GM21717 (cell line): ENCODE data around the gene UBE2K.
"Not testable (repeated sequence)": the region's sequence is repeated elsewhere in the genome, so short reads cannot be mapped to it uniquely, and the experiment has no call there.

Source experiments
- ATAC-seq: cut with Tn5 transposase; IDR thresholded peaks from one replicate; pipeline ENCODE4 v1.9.1; 2021; ENCODE audit warnings: mild to moderate bottlenecking, moderate library complexity; ENCODE audit not compliant: unreplicated experiment

The UBE2K gene

DNA sequence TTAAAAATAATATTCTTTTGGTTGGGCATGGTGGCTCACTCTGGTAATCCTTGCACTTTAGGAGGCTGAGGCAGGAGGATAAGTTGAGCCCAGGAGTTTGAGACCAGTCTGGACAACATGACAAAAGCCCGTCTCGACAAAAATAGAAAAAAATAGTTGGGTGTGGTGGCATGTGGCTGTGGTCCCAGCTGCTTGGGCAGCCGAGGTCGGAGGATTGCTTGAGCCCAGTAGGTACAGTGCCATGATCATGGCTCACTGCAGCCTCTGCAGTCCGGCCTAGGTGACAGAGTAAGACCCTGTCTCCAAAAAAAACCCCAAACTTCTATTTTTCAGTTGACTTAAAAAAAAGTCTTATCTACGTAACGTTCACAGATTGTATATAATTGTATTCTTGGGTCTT, 23.9 kb downstream of the UBE2K start:
- no peak for ATAC-seq

- ATAC-seq: no peak
Observed at GRCh38 chr4:39729557-39729956, 31.6 kb downstream of the UBE2K start.

DNA sequence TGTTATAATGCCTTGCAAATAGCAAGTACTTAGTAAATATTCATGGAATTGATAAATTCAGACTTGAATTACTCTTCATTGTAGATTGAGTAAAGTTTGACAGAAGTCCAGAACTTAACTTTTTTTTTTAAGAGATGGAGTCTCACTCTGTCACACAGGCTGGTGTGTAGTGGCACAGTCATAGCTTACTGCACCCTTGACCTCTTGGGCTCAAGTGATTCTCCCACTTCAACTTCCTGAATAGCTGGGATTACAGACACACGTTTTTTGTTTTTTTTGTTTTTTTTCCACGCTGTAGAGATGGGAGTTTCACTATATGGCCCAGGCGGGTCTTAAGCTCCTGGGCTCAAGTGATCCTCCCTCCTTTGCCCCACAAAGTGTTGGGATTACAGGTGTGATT, 32.1 kb downstream of the UBE2K start:
- ATAC-seq: no peak

DNA sequence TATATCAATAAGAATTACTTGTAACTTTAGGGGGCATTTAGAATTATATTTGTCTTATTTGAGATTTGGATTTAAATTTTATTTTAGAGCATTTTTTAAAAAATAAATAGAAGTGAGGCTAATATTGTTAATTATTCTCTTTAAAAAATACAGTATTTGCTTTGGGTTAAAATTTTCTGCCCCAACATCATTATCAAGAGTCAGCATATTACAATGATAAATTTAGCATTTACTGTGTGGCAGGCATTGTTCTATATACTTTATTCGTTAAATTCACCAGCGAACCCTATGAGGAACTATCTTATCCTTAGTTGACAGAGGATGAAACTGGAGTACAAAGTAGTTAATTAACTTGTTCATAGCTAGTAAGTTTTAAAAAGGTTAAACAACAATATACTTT, 34.0 kb downstream of the UBE2K start:
- no peak for ATAC-seq

GRCh38 chr4:39732728-39733127, 34.8 kb downstream of the UBE2K start:
- no peak for ATAC-seq

- ATAC-seq: not testable (repeated sequence)
Observed at GRCh38 chr4:39739591-39739990, 41.7 kb downstream of the UBE2K start.

DNA sequence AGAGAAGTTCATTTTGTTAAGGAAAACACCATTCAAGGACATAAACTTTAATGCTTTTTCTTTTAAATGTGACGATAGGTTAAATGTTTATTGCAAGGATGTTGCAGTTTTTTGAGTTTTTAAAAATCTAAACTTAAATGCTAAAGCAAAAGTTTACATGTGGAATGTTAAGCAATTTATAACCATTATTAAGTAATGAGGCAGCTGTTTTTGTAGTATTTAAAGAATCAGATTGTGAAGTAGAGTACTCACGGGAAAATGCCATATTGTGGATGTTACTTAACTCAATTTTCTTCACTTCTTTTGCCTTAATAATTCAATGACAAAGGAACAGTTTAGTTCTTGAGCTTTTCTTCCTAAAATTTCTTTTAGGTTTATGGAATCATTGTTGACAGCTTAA, 43.5 kb downstream of the UBE2K start:
- no peak for ATAC-seq

DNA sequence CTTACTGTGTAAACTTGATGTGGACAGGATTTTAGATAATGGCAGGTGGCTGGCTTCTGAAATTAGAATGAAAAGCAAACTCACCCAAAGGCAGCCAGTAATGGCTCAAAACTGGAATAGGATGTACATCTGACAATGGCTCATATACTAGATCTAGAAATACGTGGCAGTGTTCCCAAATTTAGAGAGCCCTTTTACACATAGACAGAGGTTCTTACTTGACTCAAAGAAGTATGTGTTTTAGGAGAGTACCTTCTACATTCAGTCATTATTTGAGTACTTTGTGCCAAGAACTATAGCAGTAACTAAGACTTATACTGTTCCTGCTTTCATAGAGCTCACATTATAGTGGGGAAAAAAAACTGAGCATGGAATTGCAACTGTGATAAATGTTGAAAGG, 48.0 kb downstream of the UBE2K start:
- no peak for ATAC-seq

DNA sequence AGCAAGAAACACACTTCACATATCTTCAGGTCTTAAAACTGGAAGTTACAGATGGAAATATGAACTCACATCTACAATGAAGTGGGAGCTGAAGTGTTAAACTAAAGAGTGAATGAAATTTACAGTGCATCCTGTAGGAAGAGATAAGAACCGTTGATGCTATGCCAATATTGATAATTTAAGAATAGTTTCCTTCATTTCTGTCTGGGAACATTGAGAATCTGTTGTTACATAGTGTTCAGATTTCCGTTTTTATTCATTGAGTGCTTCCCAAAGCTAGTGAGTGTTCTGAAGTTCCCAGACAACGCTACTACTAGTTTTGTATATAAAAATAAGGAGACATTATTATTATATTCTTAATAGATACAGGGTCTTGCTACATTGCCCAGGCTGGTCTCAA, 52.3 kb downstream of the UBE2K start:
- ATAC-seq: no peak

DNA sequence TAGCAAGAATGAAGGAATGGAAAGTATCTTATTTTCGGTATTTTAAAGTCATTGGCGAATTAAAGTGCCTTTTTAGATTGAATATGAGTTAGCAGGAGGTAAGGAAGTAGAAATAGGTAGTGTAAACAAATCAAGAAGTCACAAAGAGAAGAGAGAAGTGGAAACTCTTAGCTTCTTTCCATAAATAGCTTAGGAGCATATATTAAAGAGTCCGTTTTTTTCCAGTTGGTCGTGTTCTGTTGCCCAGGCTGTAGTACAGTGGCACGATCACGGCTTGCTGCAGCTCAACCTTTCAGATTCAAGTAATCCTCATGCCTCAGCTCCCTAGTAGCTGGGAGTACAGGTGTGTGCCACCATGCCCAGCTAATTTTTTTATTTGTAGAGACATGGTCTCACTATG, 56.4 kb downstream of the UBE2K start:
- no peak for ATAC-seq

GRCh38 chr4:39756159-39756558, 58.2 kb downstream of the UBE2K start:
- ATAC-seq: no peak

GRCh38 chr4:39758176-39758575, 60.2 kb downstream of the UBE2K start:
- ATAC-seq: no peak

DNA sequence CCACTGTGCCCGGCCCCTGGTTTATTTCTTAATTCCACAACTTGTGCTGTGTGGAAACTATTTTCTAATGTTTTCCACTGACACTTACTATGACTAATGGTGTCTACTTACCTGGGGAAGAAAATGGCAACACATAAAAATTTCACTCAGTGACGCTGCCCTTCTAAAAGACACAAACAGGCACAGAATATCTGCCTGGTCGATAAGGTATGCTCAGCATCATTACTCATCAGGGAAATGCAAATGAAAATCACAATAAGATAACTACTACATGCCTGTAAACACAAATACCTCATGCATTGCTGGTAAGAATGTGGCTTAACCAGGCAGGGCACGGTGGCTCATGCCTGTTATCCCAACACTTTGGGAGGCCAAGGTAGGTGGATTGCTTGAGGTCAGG, 61.6 kb downstream of the UBE2K start:
- no peak for ATAC-seq

GRCh38 chr4:39761005-39761667, 63.2 kb downstream of the UBE2K start:
- ATAC-seq: no peak

- peak; percentile 62 for ATAC-seq
Observed at GRCh38 chr4:39763714-39764572, 66.0 kb downstream of the UBE2K start.

GRCh38 chr4:39770005-39770404, 72.1 kb downstream of the UBE2K start:
- no peak for ATAC-seq

DNA sequence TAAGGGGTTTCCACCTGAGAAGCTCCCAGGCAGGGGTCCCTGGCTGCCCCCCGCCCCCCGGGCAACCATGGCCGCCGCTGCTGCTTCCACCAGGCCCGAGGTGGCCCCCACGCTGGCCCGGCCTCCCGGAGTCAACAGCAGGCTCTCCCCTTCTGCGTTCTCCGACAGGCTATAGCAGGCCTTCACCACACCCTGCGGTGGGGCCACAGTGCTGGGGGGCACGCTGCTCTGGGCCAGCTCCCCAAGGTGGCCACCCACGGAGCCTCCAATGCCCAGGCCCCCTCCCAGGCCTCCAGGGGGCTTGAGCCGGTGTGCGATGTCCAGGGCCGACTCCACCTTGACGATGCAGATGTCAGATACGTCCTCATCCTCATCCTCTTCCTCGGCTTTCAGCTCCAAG, 72.5 kb downstream of the UBE2K start:
- no peak for ATAC-seq

GRCh38 chr4:39770969-39771724, 73.2 kb downstream of the UBE2K start:
- no peak for ATAC-seq

DNA sequence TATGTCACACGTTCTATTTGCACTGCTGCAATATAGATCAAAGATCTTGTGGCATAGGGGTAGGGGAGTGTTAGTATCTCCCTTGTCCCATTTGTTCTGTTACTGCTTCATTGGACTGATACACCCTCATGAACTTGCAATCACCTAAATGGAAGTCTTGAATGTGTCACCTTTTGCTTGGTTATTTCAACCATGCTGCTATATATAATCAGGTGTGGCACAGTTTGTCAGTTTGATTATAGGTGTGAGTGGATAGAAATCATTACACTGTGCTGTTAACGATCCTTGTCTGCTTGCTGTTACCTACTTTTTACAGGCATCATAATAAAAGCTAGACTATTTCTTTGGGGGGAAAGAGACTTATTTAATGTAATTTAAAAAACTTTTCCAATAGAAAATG, 84.1 kb downstream of the UBE2K start:
- ATAC-seq: not testable (repeated sequence)

DNA sequence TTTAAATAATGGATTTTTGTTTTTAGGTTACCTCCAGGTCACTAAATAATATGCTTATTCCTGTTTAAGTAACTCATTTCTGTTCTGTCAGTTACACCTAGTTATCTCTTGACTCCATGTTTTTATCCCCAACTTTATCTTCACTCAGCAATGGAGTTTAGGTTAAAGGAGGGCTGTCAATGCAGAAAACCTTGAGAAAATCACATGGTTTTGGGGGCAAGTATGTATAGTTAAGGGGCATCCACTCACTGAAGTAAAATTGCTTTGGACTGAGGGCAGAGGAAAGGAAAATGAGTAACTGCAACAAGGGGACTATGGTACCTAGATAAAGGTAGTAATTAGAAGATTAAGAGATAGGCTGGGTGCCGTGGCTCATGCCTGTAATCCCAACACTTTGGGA, 87.1 kb downstream of the UBE2K start:
- no peak for ATAC-seq

- no peak for ATAC-seq
Observed at GRCh38 chr4:39786838-39787237, 88.9 kb downstream of the UBE2K start.

GRCh38 chr4:39792128-39792527, 94.2 kb downstream of the UBE2K start:
- no peak for ATAC-seq
